ENCODE data around the gene S1PR2. TPM values are rescaled to one million over a fixed set of nuclear protein-coding genes. Genes with fewer than 3 reads are reported as not detected.

The S1PR2 gene
- total and polyA plus RNA-seq, 2 donors (not counting 3 experiments of a cell fraction or from before 2014, with no cell fraction given), result 0.70 to 1.0 TPM

DNA sequence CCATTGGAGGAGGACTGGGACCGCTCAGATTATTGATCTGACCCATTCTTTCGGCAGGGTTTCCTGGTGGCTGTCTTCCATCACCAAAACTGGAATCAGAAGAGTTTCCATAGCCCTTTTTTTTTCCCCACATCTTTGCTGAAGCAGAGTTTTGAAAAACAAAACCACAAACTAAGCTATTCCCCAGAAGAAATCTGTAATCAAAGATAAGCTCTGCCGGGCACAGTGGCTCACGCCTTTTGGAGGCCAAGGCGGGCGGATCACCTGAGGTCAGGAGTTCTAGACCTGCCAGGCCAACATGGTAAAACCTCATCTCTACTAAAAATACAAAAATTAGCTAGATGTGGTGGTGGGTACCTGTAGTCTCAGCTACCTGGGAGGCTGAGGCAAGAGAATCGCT lies 35.6 kb upstream of the S1PR2 start:
- no peak overlapping the region for H3K4me3 ChIP-seq (replicated peaks in 1 of 3; ENCODE audit: insufficient read depth in 1 of 3, low read depth in 1 of 3, low read length in 3 of 3)
- no peaks in the 10 kb centered on the region for H4K20me1 ChIP-seq (replicated peaks; ENCODE audit: control insufficient read depth, extremely low read depth, insufficient read depth, low read length)
- DNase-seq (ENCODE audit: low read depth, low spot score) (no peak), FAIRE-seq (no peak)
- dilution Hi-C loops (cut with MboI; ENCODE audit: extremely low pct_ligation_motif_present, low sequenced_read_pairs), result no loop called here
- no peaks in the 10 kb centered on the region for H3K36me3 ChIP-seq (ENCODE audit: control insufficient read depth in 2 of 2, extremely low read depth in 1 of 2, insufficient read depth in 2 of 2, low read length in 2 of 2)
- BruUV-seq (replicated peaks), result no TSS peak
- no peak overlapping the region for H3K9ac ChIP-seq (replicated peaks; ENCODE audit: extremely low read depth, insufficient read depth, low read length)
- H3K27me3 ChIP-seq (ENCODE audit: control insufficient read depth in 2 of 2, insufficient read depth in 2 of 2, low read length in 2 of 2), result no peaks in the 10 kb centered on the region
- no peak overlapping the region for H3K4me2 ChIP-seq (ENCODE audit: insufficient read depth, low read length)
- H3K4me1 ChIP-seq (ENCODE audit: control insufficient read depth, extremely low read depth, insufficient read depth, low read length), result peaks cover 34% of the 10 kb centered on the region
- H3K9me1 ChIP-seq (replicated peaks; ENCODE audit: control insufficient read depth, extremely low read depth, insufficient read depth, low read length), result no peaks in the 10 kb centered on the region
- TF ChIP-seq, protein P1, sequence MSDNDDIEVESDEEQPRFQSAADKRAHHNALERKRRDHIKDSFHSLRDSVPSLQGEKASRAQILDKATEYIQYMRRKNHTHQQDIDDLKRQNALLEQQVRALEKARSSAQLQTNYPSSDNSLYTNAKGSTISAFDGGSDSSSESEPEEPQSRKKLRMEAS (IDR thresholded peaks at IDR 0.05; ENCODE audit: insufficient read depth, insufficient read length), result no peak
- TF ChIP-seq, protein P2, sequence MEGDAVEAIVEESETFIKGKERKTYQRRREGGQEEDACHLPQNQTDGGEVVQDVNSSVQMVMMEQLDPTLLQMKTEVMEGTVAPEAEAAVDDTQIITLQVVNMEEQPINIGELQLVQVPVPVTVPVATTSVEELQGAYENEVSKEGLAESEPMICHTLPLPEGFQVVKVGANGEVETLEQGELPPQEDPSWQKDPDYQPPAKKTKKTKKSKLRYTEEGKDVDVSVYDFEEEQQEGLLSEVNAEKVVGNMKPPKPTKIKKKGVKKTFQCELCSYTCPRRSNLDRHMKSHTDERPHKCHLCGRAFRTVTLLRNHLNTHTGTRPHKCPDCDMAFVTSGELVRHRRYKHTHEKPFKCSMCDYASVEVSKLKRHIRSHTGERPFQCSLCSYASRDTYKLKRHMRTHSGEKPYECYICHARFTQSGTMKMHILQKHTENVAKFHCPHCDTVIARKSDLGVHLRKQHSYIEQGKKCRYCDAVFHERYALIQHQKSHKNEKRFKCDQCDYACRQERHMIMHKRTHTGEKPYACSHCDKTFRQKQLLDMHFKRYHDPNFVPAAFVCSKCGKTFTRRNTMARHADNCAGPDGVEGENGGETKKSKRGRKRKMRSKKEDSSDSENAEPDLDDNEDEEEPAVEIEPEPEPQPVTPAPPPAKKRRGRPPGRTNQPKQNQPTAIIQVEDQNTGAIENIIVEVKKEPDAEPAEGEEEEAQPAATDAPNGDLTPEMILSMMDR (IDR thresholded peaks at IDR 0.05; ENCODE audit: extremely low read depth in 1 of 2, insufficient read depth in 1 of 2, low read depth in 1 of 2, low read length in 2 of 2), result no peak
- no peak for TF ChIP-seq FOS (IDR thresholded peaks at IDR 0.05; ENCODE audit: borderline replicate concordance, insufficient read depth, low read length)
- no peaks in the 10 kb centered on the region for H3K9me3 ChIP-seq (replicated peaks; ENCODE audit: control insufficient read depth, insufficient read depth, low read length)
- no peak overlapping the region for H3K27ac ChIP-seq (ENCODE audit: insufficient read depth, low read depth, low read length)
- intact Hi-C loops (cut with micrococcal nuclease), result no loop called here
- H2AFZ ChIP-seq (ENCODE audit: low read depth, low read length), result no peak overlapping the region
- CTCF ChIA-PET, result interaction anchor here (0.8 to 9.0 kb wide), 5 partner anchors 8 to 137 kb away, joined by 3 to 411 read pairs (median 4); partner anchors contain the start of gene TYK2
- POLR2A ChIA-PET, result interaction anchor here (0.7 kb wide), 1 partner anchor 74 kb away, joined by 4 read pairs; no protein-coding TSS in a partner anchor
- no peaks in the 10 kb centered on the region for H3K79me2 ChIP-seq (ENCODE audit: control insufficient read depth, insufficient read depth, low read length)

- ChIA-PET CTCF (interaction anchor here (0.6 to 10.0 kb wide), 2 partner anchors 44 to 127 kb away, joined by 4 to 606 read pairs; no protein-coding TSS in a partner anchor), POLR2A (no interaction called here)
- H3K79me2 ChIP-seq (ENCODE audit: control insufficient read depth, insufficient read depth, low read length), result no peaks in the 10 kb centered on the region
- FAIRE-seq, result no peak
- no peak overlapping the region for H3K27ac ChIP-seq (ENCODE audit: insufficient read depth, low read depth, low read length)
- no peak for TF ChIP-seq MYC (IDR thresholded peaks at IDR 0.05; ENCODE audit: low read depth, low read length)
- TF ChIP-seq, protein P1 (IDR thresholded peaks at IDR 0.05; ENCODE audit: insufficient read depth, insufficient read length), result no peak
- TF ChIP-seq FOS (IDR thresholded peaks at IDR 0.05; ENCODE audit: borderline replicate concordance, insufficient read depth, low read length), result no peak
- TF ChIP-seq JUN (IDR thresholded peaks at IDR 0.05; ENCODE audit: borderline replicate concordance, insufficient read depth, insufficient read length, low read depth), result no peak
- TF ChIP-seq GATA2 (IDR thresholded peaks at IDR 0.05; ENCODE audit: insufficient read depth, insufficient read length, low read depth, low read length), result no peak
- TF ChIP-seq, protein P2 (IDR thresholded peaks at IDR 0.05; ENCODE audit: extremely low read depth in 1 of 2, insufficient read depth in 1 of 2, low read depth in 1 of 2, low read length in 2 of 2), result no peak
- no peak for TF ChIP-seq POLR2A (IDR thresholded peaks at IDR 0.05; ENCODE audit: low read depth, low read length)
- no peak for TF ChIP-seq EZH2 (IDR thresholded peaks at IDR 0.05; ENCODE audit: borderline replicate concordance, low read depth, low read length, severe bottlenecking)
- TF ChIP-seq POLR2AphosphoS5 (IDR thresholded peaks at IDR 0.05; ENCODE audit: insufficient read depth, low read depth, low read length), result no peak
- H3K9me1 ChIP-seq (replicated peaks; ENCODE audit: control insufficient read depth, extremely low read depth, insufficient read depth, low read length), result no peaks in the 10 kb centered on the region
- no peaks in the 10 kb centered on the region for H3K9me3 ChIP-seq (replicated peaks; ENCODE audit: control insufficient read depth, insufficient read depth, low read length)
- H2AFZ ChIP-seq (ENCODE audit: low read depth, low read length), result no peak overlapping the region
- H3K9ac ChIP-seq (replicated peaks; ENCODE audit: extremely low read depth, insufficient read depth, low read length), result no peak overlapping the region
- BruUV-seq (replicated peaks), result no TSS peak
- peaks cover under 1% of the 10 kb centered on the region for H3K4me1 ChIP-seq (ENCODE audit: control insufficient read depth, extremely low read depth, insufficient read depth, low read length)
- dilution Hi-C loops (cut with MboI; ENCODE audit: extremely low pct_ligation_motif_present, low sequenced_read_pairs), result no loop called here
- H3K27me3 ChIP-seq (ENCODE audit: control insufficient read depth in 2 of 2, insufficient read depth in 2 of 2, low read length in 2 of 2), result no peaks in the 10 kb centered on the region
- peaks cover 0 to 5% of the 10 kb centered on the region in 2 experiments for H3K36me3 ChIP-seq (ENCODE audit: control insufficient read depth in 2 of 2, extremely low read depth in 1 of 2, insufficient read depth in 2 of 2, low read length in 2 of 2)
- H3K4me2 ChIP-seq (ENCODE audit: insufficient read depth, low read length), result no peak overlapping the region
- H4K20me1 ChIP-seq (replicated peaks; ENCODE audit: control insufficient read depth, extremely low read depth, insufficient read depth, low read length), result no peaks in the 10 kb centered on the region
- H3K4me3 ChIP-seq (replicated peaks in 1 of 3; ENCODE audit: insufficient read depth in 1 of 3, low read depth in 1 of 3, low read length in 3 of 3), result no peak overlapping the region
- intact Hi-C loops (cut with micrococcal nuclease), result no loop called here
- DNase-seq (ENCODE audit: low read depth, low spot score), result no peak
These were observed 31.6 kb upstream of the S1PR2 start for GRCh38 chr19:10262771-10263170.
